ENCODE measurements around the gene DNAI7.

DNA sequence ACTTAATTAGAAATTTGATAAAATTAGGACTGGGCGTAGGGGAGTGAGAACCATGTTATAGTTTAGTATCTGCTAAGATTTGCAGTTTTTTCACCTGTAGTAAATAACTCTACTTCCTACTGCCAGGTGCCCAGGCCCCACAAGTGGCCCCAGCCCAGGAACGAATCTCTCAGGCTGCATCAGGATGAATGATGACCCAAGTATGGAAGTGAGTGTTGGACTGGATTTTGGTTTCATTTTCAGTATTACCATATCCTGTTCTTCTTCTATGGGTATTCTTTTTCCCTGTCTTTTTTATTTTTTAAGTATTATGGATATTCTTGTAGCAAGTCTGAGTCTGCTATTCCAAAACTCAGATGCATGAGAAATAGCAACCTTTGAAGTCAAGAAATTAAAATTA lies 125.7 kb downstream of the DNAI7 start:
- TF ChIP-seq FOXJ3 (CRISPR knock-in tag; IDR thresholded peaks at IDR 0.05) = no peak
- TF ChIP-seq CTCF (IDR thresholded peaks at IDR 0.05) = no peak
- TF ChIP-seq TEAD4 (IDR thresholded peaks at IDR 0.05; ENCODE audit: borderline replicate concordance, insufficient read depth) = no peak
- TF ChIP-seq EZH2phosphoT487 (IDR thresholded peaks at IDR 0.05; ENCODE audit: borderline replicate concordance, low read depth) = no peak
- TF ChIP-seq ZBTB33 (IDR thresholded peaks at IDR 0.05; ENCODE audit: borderline replicate concordance, low read depth) = no peak
- no peak for TF ChIP-seq POLR2AphosphoS5 (IDR thresholded peaks at IDR 0.05; ENCODE audit: low read depth, low read length)
- TF ChIP-seq RCOR1 (IDR thresholded peaks at IDR 0.05; ENCODE audit: low read length) = no peak
- TF ChIP-seq TCF12 (IDR thresholded peaks at IDR 0.05) = no peak
- TF ChIP-seq USF2 (IDR thresholded peaks at IDR 0.05; ENCODE audit: borderline replicate concordance, low read depth, low read length) = no peak
- TF ChIP-seq FOXM1 (IDR thresholded peaks at IDR 0.05; ENCODE audit: low read depth) = no peak
- TF ChIP-seq CHD2 (IDR thresholded peaks at IDR 0.05; ENCODE audit: low read length, partially characterized antibody) = no peak
- no peak for TF ChIP-seq EP300 (IDR thresholded peaks at IDR 0.05; ENCODE audit: borderline replicate concordance in 1 of 2, low read depth in 1 of 2, low read length in 1 of 2)
- no peak for TF ChIP-seq SMC3 (IDR thresholded peaks at IDR 0.05; ENCODE audit: low read depth, low read length)

All from SK-N-SH (cell line).